Endothelial cell of umbilical vein (primary cell): ENCODE measurements around the gene ESYT2. TPM values are rescaled to one million over a fixed set of nuclear protein-coding genes. Genes with fewer than 3 reads are reported as not detected.

ENCODE experiments used
- BruUV-seq: library from RNA; stranded (reverse); fragments of 400-500 nt; replicated peaks from 2 replicates; lab custom pipeline; 2021; lab: Mats Ljungman, UMichigan
- CTCF ChIA-PET: fragments of 300-600, 350-600 bp; sonication (Branson Sonifier 250); formaldehyde crosslinking; loops from one replicate; lab custom pipeline; 2021; ENCODE audit warnings: antibody characterized with exemption, inconsistent platforms; lab: Charles Lee
- POLR2A ChIA-PET: fragments of 300-600, 350-600 bp; sonication (Branson Sonifier 250); formaldehyde crosslinking; loops from one replicate; lab custom pipeline; 2021; ENCODE audit warnings: antibody characterized with exemption, inconsistent platforms; lab: Charles Lee
- DNase-seq: peaks from one replicate; pipeline ENCODE4 v3.0.0-alpha.2; 2011; ENCODE audit warnings: low read depth, low spot score
- FAIRE-seq: peaks from 2 replicates; lab custom pipeline; 2011; peaks lifted over from hg19 to GRCh38; lab: Jason Lieb, UNC
- H2AFZ ChIP-seq: 2 replicates; pipeline ENCODE4 v1.6.0; 2012; ENCODE audit warnings: low read depth, low read length, control low read depth, inconsistent platforms
- H3K27ac ChIP-seq: 2 replicates; pipeline ENCODE4 v1.5.1; 2011; ENCODE audit warnings: low read depth, mild to moderate bottlenecking, control low read depth, low read length, moderate library complexity; ENCODE audit not compliant: insufficient read depth
- H3K27me3 ChIP-seq, 2 experiments: 2 replicates each; pipeline versions ENCODE4 v1.6.0 to v1.6.1; 2011; ENCODE audit warnings: low read length in 2 of 2, mixed read lengths in 1 of 2; ENCODE audit not compliant: control insufficient read depth in 2 of 2, insufficient read depth in 2 of 2
- H3K36me3 ChIP-seq, 2 experiments: 2 replicates in 1 of 2; 3 replicates in 1 of 2; pipeline ENCODE4 v1.5.1; 2011; ENCODE audit warnings: low read length in 2 of 2, mild to moderate bottlenecking in 1 of 2, moderate library complexity in 1 of 2; ENCODE audit not compliant: control insufficient read depth in 2 of 2, insufficient read depth in 2 of 2; ENCODE audit errors: extremely low read depth in 1 of 2
- H3K4me1 ChIP-seq: 3 replicates; pipeline ENCODE4 v1.5.1; 2011; ENCODE audit warnings: mild to moderate bottlenecking, low read length; ENCODE audit not compliant: control insufficient read depth, insufficient read depth; ENCODE audit errors: extremely low read depth
- H3K4me2 ChIP-seq: 2 replicates; pipeline ENCODE4 v1.6.1; 2011; ENCODE audit warnings: low read length, control low read depth, mixed read lengths; ENCODE audit not compliant: insufficient read depth
- H3K4me3 ChIP-seq, 3 experiments: fragments of 200-600 bp in 1 of 3; sonication (generic), shearing (Covaris generic) in 1 of 3; replicated peaks in 1 of 3; 2 replicates each; pipeline ENCODE4 v1.5.1; 2011 to 2016; ENCODE audit warnings: control low read depth in 3 of 3, low read length in 3 of 3, mild to moderate bottlenecking in 2 of 3, inconsistent platforms in 1 of 3, low read depth in 1 of 3, moderate library complexity in 1 of 3; ENCODE audit not compliant: insufficient read depth in 1 of 3
- H3K79me2 ChIP-seq: 2 replicates; pipeline ENCODE4 v1.6.0; 2012; ENCODE audit warnings: low read length, inconsistent platforms; ENCODE audit not compliant: control insufficient read depth, insufficient read depth
- H3K9ac ChIP-seq: replicated peaks from 2 replicates; pipeline ENCODE3; 2011; ENCODE audit warnings: low read length, control low read depth; ENCODE audit not compliant: insufficient read depth; ENCODE audit errors: extremely low read depth
- H3K9me1 ChIP-seq: replicated peaks from 3 replicates; pipeline ENCODE4 v1.6.0; 2011; ENCODE audit warnings: mild to moderate bottlenecking, low read length; ENCODE audit not compliant: control insufficient read depth, insufficient read depth; ENCODE audit errors: extremely low read depth
- H3K9me3 ChIP-seq: replicated peaks from 2 replicates; pipeline ENCODE4 v1.5.1; 2012; ENCODE audit warnings: low read length, inconsistent platforms; ENCODE audit not compliant: control insufficient read depth, insufficient read depth
- H4K20me1 ChIP-seq: replicated peaks from 2 replicates; pipeline ENCODE3; 2011; ENCODE audit warnings: mild to moderate bottlenecking, low read length; ENCODE audit not compliant: control insufficient read depth, insufficient read depth; ENCODE audit errors: extremely low read depth
- EZH2 ChIP-seq: IDR thresholded peaks from 2 replicates; pipeline ENCODE4 v1.6.1; 2012; ENCODE audit warnings: borderline replicate concordance, low read depth, mild to moderate bottlenecking, moderate library complexity, low read length, inconsistent platforms; ENCODE audit not compliant: severe bottlenecking
- FOS ChIP-seq: IDR thresholded peaks from 2 replicates; pipeline ENCODE4 v1.6.1; 2011; ENCODE audit warnings: mild to moderate bottlenecking, low read length, moderate library complexity, borderline replicate concordance; ENCODE audit not compliant: insufficient read depth
- GATA2 ChIP-seq: IDR thresholded peaks from 2 replicates; pipeline ENCODE4 v1.7.0; 2011; ENCODE audit warnings: low read depth, mild to moderate bottlenecking, moderate library complexity, mixed read lengths, low read length; ENCODE audit not compliant: insufficient read length, insufficient read depth
- JUN ChIP-seq: IDR thresholded peaks from 2 replicates; pipeline ENCODE4 v1.6.1; 2011; ENCODE audit warnings: borderline replicate concordance, low read depth; ENCODE audit not compliant: insufficient read length, insufficient read depth
- MAX ChIP-seq: IDR thresholded peaks from 2 replicates; pipeline ENCODE4 v1.6.1; 2011; ENCODE audit not compliant: insufficient read depth, insufficient read length
- MYC ChIP-seq: IDR thresholded peaks from one replicate; pipeline ENCODE4 v1.6.1; 2011; ENCODE audit warnings: mild to moderate bottlenecking, low read depth, low read length
- POLR2A ChIP-seq: IDR thresholded peaks from 2 replicates; pipeline ENCODE4 v1.6.1; 2012; ENCODE audit warnings: low read depth, mild to moderate bottlenecking, control low read depth, low read length
- POLR2AphosphoS5 ChIP-seq: IDR thresholded peaks from 2 replicates; pipeline ENCODE4 v1.6.1; 2012; ENCODE audit warnings: low read depth, mild to moderate bottlenecking, control low read depth, low read length, moderate library complexity; ENCODE audit not compliant: insufficient read depth
- dilution Hi-C: fragments of 300-500 bp; cut with MboI; formaldehyde crosslinking; loops from one replicate; pipeline ENCODE4 v1.15.0; 2019; ENCODE audit warnings: low sequenced_read_pairs; ENCODE audit not compliant: extremely low pct_ligation_motif_present
- intact Hi-C: fragments of 100-400 bp; cut with micrococcal nuclease; formaldehyde crosslinking; loops from one replicate; pipeline ENCODE4 v1.10.0; 2022
- polyA plus RNA-seq, 4 experiments: library from polyadenylated mRNA; depleted of rRNA in 3 of 4; stranded (reverse) in 3 of 4; unstranded in 1 of 4; fragments of >200 nt; gene quantifications; 2 replicates each; pipeline versions ENCODE4 v1.2.1 to v1.2.3, GENCODE V29; 2011 to 2012; ENCODE audit warnings: missing spikeins in 1 of 4
- total RNA-seq: library from RNA; stranded (reverse); gene quantifications from 2 replicates; pipeline ENCODE4 v1.2.3, GENCODE V29; 2021

Gene ESYT2
- total and polyA plus RNA-seq, 2 donors (not counting 3 experiments of a cell fraction or from before 2014, with no cell fraction given): 18.8 to 46.6 TPM

GRCh38 chr7:158728911-158729645 lies 100.2 kb downstream of the ESYT2 start:
- TF ChIP-seq GATA2 (no peak), JUN (no peak), POLR2AphosphoS5 (no peak), MAX (no peak), POLR2A (no peak), EZH2 (no peak), MYC (no peak)
- Histone ChIP-seq H3K27me3 (no peaks in the 10 kb centered on the region), H3K79me2 (no peaks in the 10 kb centered on the region), H3K27ac (no peak overlapping the region), H3K4me2 (no peak overlapping the region), H3K9ac (no peak overlapping the region), H3K9me1 (no peaks in the 10 kb centered on the region), H3K4me1 (no peaks in the 10 kb centered on the region), H3K9me3 (no peaks in the 10 kb centered on the region), H3K4me3 (no peak overlapping the region), H3K36me3 (peaks cover 1 to 3% of the 10 kb centered on the region in 2 experiments), H4K20me1 (no peaks in the 10 kb centered on the region), H2AFZ (no peak overlapping the region)
- BruUV-seq: no TSS peak
- intact Hi-C loops: no loop called here
- ChIA-PET POLR2A (no interaction called here), CTCF (interaction anchor here (0.6 to 0.7 kb wide), 2 partner anchors 13 to 83 kb away, joined by 3 read pairs; no protein-coding TSS in a partner anchor)
- FAIRE-seq: no peak
- DNase-seq: no peak
- dilution Hi-C loops: no loop called here

GRCh38 chr7:158727690-158728089 lies 101.6 kb downstream of the ESYT2 start:
- DNase-seq: no peak
- Histone ChIP-seq H3K4me2 (no peak overlapping the region), H3K9me1 (no peaks in the 10 kb centered on the region), H2AFZ (no peak overlapping the region), H4K20me1 (no peaks in the 10 kb centered on the region), H3K79me2 (no peaks in the 10 kb centered on the region), H3K27me3 (no peaks in the 10 kb centered on the region), H3K36me3 (peaks cover 0 to 3% of the 10 kb centered on the region in 2 experiments), H3K27ac (no peak overlapping the region), H3K4me1 (no peaks in the 10 kb centered on the region), H3K9me3 (no peaks in the 10 kb centered on the region), H3K9ac (no peak overlapping the region), H3K4me3 (no peak overlapping the region)
- dilution Hi-C loops: no loop called here
- ChIA-PET CTCF (no interaction called here), POLR2A (no interaction called here)
- BruUV-seq: no TSS peak
- TF ChIP-seq EZH2: no peak
- TF ChIP-seq FOS: no peak
- intact Hi-C loops: no loop called here
- FAIRE-seq: no peak
